NCI-H2227 (cell line): ENCODE measurements around the gene KYNU.
"Not testable (repeated sequence)": the region's sequence is repeated elsewhere in the genome, so short reads cannot be mapped to it uniquely, and the experiment has no call there.

Source experiments
- DNase-seq: peaks from one replicate; lab custom pipeline; 2025; ENCODE audit not compliant: unreplicated experiment; lab: John Stamatoyannopoulos, UW

The KYNU gene

DNA sequence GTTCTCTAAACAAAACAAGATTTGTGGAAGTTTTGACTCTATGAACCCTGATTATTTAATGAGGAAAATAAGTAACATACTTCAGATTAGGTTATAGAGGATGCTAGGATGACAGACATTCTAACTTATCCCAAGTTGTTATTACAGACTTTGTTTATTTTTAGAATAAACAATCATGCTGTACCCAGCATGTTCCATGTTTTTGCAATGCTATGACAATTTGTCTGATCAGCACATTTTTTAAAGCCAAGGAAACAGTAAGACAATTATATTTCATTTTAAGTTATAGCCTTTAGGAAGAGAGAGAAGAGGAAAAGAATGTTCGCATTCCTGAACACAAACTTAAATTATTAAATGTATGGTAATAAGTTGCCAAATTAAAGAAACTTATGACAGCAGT is 119.8 kb downstream of the KYNU start:
- DNase-seq = no peak

DNA sequence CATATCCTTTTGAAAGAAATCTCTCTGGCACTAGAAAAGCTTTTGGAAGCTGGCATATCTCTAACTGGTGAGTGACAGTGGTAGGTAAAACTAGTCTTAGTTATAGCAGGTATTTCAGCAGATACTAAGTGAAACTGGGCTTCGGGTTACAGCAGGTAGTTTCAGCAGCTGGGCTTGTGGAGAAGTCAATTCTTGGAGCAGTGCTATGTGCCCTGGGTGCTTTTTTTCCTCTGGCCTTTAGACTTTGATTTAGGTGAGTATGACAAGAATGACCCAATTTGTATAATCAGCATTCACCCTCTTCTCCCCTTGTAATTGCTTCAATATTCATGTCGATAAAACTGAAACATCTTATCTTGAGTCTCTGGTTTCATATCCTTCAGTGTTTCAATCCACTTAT is 123.1 kb downstream of the KYNU start:
- no peak for DNase-seq

DNA sequence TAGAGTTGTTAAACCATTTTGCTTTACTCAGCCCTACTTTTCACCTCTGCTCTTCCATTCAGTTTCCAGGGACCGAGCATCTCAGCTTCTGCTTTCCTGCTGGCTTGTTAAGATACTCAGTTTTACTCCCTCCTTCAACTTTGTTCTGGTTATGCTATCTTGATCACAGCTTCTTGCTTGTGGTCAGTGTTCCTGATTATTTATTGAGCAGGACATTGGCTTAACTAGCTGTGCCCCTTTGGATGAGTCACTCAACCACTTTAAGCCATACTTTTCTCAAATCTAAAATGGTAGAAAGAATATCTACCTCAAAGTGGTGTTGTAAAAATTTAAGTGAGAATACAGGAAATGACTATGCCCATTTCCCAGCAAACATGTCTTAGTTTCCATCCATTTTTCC is 124.0 kb downstream of the KYNU start:
- DNase-seq = no peak

DNA sequence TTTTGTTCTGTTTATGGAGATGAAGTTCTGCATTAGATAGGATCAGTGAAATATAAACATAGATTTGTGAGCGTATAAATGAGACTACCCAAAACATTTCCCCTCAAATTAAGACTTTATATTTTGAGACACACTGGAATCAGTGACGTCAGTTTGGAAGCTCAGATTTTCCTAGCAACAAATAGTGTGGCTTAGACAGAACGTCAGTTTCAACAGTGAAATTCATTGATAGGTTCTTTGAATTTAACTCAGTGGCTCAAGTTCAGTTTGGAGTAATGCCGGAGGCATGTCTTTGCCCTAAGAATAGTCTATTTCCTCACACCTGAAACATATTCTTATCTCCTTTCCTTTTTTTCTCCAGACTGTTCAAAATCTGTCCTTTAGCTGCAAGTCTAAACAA is 138.2 kb downstream of the KYNU start:
- DNase-seq = no peak

DNA sequence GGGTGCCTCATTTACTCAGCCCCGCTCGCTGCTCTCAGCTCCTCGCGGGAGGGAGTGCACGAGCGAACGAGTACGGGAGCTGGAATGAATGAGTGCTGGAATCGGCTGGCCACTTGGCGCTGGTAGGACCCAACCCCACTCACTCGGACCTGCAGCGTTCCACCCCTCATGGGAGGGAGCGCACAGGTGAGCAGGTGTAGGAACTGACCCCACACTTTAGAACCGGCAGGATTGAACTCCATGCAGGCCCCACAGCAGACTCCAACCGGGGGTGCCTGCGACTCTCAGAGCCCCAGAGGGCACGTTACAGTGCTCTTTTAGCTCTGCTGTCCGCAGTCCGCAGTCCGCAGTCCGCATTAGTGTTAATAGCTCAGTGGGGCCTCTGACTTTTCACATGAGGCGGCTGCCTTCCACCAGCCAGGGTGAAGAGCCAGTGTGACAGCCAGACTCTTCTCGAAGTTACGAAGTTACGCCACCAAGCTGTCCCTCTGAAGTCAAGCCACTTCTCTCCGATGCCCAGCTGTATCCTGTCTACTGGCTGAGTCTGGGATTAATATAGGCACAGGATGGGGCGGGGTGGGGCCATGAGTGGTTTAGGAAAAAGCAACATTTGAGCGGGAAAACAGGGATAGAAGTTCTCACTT is 149.1 kb downstream of the KYNU start:
- peak; percentile 26 for DNase-seq

DNA sequence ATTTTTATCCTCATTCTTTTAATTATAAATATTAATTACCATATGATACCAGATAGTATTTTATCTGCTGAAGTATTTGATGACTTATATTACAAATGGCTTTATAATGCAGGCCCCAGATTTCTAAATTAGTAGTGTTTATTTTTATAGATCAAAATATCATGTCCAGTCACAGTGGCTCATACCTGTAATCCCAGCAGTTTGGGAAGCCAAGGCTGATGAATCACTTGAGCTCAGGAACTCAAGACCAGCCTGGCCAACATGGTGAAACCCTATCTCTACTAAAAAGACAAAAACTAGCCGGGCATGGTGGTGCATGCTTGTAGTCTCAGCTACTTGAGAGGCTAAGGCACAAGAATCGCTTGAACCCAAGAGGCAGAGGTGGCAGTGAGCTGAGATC is 151.7 kb downstream of the KYNU start:
- DNase-seq = no peak

DNA sequence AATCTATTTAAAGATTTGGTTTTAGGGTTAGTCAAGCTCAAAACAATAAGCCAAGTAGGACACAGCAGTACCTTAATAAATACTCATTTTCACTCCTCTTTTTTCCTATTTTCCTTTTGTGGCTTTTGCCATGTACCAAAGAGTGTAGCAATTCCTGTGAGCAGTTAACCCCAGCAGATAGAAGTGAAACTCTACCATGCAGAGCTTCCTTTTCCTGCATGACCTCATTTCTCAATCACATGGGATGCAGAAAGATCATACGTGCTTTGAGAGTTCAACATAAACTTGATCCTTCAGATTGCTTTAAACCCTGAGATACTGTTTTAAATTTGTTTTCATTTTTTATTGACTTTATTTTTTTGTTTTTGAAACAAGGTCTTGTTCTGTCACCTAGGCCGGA is 152.7 kb downstream of the KYNU start:
- DNase-seq = no peak

DNA sequence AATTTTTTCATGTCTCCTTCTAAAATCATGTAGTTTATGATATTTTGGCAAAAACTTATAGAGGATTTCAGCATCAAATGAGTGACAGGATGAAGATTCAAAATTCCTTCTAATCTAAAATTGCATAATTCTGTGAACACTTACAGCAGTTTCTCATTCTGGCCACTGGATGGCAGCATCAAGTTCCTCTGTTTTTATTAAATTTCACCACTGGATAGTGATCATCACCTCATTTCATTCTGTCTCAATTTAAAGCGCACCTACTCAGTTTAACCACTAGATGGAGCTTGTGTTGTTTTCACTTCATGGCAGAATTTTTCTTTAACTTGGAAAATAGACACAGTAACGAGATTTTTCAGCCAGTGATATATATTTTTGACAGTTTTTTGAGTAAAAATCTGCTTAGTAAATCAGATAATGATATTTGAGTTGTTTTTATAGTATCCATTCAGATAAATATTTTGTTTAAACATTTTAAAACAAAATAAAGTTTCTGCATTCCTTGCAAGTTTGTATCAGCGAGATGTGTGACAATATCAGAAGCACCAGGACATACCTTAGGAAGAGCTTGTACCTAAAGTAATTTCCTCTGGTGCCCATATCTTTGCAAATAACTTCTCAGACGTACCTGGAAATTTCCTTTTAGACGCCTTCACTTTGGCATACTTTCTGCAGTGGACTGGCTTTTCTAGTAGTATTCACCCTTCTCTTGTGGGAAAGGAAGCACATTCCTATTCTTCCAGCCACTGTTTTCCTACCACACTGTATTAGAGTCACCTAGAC is 157.0 kb downstream of the KYNU start:
- peak; percentile 93 for DNase-seq

DNA sequence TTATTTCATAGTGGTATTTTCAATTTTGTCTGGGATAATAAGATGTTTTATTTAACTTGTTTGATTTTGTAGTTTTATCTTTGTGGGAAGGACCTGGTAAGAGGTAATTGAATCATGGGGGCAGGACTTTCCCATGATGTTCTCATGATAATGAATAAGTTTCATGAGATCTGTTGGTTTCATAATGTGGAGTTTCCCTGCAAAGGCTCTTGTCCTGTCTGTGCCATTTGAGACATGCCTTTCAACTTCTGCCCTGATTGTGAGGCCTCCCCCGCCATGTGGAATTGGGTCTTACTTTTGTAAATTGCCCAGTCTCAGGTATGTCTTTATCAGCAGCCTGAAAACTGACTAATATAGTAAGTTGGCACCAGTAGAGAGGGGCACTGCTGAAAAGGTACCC is 174.0 kb downstream of the KYNU start:
- DNase-seq = no peak

DNA sequence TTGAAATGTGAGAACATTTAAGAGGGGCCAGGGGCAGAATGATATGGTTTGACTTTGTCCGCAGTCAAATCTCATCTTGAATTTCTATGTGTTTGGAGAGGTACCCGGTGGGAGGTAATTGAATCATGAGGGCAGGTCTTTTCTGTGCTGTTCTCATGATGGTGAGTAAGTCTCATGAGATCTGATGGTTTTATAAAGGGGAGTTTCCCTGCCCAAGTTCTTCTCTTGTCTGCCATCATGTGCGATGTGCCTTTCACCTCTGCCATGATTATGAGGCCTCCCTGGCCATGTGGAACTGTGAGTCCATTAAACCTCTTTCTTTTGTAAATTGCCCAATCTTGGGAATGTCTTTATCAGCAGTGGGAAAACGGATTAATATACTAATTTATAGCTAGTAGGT is 176.0 kb downstream of the KYNU start:
- not testable (repeated sequence) for DNase-seq

DNA sequence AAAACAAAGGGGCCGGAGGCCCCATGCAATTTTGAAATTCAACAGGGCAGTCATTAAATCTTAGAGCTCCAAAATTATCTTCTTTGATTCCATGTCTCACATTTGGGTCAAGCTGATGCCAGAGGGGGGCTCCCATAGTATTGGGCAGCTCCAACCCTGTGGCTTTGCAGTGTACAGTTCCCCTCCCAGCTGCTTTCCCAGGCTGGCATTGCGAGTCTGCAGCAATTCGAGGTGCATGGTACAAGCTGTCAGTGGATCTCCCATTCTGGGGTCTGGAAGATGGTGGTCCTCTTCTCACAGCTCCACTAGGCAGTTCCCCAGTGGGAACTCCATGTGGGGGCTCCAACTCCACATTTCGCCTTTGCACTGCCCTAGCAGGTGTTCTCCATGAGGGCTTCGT is 179.1 kb downstream of the KYNU start:
- DNase-seq = no peak

DNA sequence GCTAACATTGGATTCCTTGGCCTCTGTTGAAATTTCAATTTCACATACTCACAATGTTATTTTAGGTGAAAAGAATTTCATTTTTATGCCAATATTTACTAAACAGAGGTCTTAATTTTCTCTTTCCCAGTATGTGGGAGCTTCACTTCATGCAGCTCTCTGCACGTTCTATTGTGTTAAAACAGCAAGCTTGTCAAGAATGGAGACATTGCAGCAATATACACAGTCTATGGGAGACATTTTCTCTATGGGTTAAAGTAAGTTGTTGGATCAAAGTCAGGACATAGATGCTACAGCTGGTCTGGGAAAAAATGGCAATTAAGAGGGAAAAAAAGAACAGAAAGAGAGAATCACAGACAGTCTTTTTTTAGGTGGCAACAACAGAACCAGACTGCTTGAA is 181.4 kb downstream of the KYNU start:
- DNase-seq = no peak

DNA sequence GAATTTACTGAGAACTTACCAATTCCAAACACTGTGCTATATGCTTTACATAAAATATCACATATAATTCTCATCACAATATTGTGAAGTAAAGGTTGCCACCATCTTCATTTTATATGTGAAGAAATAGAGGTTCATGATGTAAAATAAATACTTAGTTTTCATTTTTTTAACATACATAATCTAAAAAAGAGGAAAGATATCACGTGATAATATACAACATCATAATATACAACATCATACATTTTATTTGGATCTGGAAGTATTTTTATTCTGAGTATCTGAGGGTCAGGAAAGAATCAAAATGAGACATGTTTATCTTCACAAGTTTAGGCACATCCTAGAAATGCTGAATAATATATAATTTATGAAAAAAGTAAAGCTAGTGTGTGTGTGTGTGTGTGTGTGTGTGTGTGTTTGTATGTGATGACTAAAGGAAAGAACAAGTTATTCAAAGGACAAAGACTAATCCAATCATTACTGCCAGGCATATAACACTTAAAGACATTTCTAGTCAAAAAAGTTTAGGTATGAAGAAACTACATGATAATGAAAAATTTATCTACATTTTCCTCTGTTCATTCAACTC is 186.2 kb downstream of the KYNU start:
- no peak for DNase-seq

DNA sequence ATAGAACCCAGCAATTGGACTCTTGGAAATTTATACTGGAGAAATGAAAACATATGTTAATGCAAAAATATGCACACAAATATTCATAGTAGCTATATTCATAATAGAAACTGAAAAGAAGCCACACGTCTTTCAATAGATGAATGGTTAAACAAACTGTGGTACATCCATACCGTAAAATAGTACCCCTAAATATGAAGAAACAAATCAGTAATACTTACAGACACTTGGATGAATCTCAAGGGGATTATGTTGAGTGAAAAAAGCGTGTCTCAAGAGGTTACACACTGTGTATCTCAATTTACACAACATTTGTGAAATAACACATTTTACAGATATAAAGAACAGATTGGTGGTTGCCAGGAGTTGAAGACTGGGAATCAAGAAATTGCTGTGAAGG is 190.6 kb downstream of the KYNU start:
- no peak for DNase-seq

DNA sequence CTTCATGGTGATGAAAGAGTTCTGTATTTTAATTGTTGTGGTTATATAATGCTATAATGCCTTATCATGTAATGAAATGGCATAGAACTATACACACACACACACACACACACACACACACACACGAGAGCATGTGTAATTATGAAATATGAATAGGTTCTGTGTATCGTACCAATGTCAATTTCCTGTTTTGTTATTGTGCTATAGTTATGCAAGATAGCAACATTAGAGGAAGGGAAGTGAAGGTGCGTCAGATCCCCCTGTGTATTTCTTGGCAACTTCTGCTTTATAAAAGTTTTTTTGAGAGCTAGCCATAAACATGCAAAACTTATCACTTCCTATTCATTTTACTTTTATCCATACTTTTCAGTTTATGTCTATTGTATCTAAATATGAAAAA is 191.0 kb downstream of the KYNU start:
- DNase-seq = no peak

DNA sequence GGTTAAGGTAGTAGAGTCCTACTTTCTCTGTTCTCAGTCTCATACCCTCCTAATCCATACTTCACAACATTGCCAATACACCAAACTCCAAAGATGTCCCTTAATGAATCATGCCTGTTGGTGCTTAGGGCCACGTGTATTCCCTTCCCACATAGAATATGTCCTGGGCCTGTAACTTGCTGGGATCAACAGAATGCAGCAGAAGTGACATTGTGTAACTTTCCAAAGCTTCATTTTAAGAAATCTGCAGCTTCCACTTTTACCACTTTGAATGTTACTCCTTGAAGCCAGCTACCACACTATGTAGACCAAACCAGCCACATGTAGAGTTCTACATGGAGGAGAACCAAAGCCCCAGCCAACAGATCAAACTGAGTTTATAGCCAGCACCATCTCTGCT is 193.2 kb downstream of the KYNU start:
- DNase-seq = no peak

DNA sequence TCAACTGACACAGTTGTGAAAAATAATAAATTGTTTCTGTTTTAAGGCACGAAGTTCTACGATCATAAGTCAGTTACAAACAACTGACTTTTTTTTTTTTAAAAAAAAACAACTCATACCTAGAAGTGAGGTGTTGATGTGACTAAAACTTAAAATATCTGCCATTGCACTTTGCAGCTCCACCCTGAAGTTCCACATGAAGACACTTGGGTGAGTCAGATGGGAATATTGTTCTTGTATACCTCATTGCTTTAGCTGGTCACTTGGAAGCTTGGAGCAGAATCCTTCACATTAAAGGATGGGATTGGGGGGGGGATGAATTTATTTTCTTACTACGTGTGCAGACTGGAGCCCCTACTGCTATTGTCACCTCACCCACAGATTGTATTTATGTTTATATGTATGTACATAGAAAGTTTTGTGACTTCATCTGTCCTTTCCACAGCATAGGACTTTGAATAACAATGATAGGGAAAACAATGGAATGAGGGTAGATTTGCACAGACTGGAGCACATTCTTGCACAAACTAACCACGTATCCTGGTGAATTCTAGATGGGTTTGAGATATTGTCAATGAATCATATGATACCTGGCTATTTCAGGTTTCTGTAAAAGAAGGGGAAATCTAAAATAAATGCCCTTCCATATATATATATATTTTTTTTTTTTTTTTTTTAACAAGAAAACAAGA is 193.9 kb downstream of the KYNU start:
- no peak for DNase-seq

DNA sequence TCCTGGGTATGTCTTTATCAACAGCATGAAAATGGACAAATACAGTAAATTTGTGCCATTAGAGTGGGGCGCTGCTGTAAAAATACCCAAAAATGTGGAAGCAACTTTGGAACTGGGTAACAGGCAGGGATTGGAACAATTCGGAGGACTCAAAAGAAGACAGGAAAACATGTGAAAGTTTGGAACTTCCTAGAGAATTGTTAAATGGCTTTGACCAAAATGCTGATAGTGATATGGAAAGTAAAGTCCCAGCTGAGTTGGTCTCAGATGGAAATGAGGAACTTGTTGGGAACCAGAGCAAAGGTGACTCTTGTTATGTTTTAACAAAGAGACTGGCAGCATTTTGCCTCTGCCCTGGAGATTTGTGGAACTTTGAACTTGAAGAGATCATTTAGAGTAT is 197.4 kb downstream of the KYNU start:
- DNase-seq = not testable (repeated sequence)

DNA sequence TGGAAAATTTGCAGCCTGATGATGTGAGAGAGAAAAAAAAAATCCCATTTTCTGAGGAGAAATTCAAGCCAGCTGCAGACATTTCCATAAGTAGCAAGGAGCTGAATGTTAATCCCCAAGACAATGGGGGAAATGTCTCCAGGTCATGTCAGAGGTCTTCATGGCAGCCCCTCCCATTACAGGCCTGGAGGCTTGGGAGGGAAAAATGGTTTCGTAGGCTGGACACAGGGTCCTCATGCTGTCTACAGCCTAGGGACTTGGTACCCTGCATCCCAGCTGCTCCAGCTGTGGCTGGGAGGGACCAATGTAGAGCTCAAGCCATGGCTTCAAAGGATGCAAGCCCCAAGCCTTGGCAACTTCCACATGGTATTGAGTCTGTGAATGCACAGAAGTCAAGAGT is 198.2 kb downstream of the KYNU start:
- DNase-seq = no peak

DNA sequence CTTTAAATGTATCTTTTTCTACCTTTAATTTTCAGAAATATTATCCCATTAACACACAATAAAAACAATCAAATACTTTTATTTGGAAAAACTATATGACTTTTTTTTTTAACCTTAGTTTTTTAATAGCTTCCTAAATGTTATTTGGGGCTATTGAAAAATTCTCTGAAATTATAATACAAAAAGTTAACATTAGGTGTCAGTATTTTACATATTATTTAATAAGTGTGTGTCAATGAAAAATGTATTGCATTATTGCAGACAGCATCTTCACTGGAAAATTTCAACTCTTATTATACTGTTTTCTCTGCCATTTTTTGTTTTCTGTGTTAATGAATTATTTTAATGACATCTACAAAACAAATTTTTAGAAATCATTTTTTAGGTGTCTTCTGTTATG is 200.6 kb downstream of the KYNU start:
- no peak for DNase-seq

DNA sequence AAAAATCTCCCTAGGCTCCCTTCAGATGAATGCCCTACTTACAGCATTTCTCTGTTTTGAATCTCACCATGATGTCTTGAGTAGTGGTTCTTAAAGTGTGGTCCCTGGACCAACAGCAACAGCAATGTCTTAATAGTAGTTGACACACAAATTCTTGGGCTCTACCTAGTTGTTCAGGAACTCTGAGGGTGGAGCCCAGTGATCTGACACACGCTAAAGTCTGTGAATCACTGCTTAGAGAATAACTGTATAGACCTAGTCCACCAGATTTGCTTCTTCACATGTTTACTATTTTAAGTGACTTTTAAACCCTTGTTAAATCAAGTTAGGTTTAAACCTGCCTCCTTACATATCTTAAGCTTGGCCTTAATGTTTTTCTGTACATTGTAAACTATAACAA is 204.2 kb downstream of the KYNU start:
- DNase-seq = no peak

DNA sequence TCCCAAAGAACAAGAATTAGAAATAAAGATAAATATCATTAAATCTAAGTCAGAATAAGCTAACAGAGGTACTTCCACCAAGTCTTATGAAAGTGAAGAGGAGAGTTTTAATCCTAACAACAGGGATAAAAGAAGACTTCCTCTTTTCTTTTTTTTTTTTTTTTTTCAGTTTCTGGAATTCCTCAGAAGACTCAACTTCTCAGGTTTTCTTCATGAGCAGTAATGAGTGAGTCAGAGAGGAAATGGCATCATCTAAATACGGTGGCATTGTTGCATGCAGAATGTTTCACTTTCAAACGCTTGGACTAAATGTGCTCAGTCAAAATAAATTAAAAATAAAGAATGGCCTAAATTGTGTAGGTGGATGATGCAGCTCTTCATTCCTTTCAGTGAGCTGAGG is 206.2 kb downstream of the KYNU start:
- DNase-seq = no peak
